Astrocyte of the cerebellum (primary cell): ENCODE results near the gene PGAP3.

Source experiments
- DNase-seq: peaks from one replicate; pipeline ENCODE4 v3.0.0-alpha.2; 2011; ENCODE audit warnings: low read depth
- H3K4me3 ChIP-seq: 2 replicates; pipeline ENCODE4 v1.5.1; 2011; ENCODE audit warnings: mild to moderate bottlenecking, low read depth, low read length, moderate library complexity
- in situ Hi-C: cut with HindIII; loops from 2 replicates; pipeline ENCODE4 v1.10.0; 2017; ENCODE audit warnings: low sequenced_read_pairs
- TF ChIP-seq, protein P1 (sequence below): IDR thresholded peaks from 2 replicates; pipeline ENCODE4 v1.5.1; 2012; ENCODE audit warnings: low read length, low read depth, moderate library complexity, mild to moderate bottlenecking; ENCODE audit errors: missing control alignments

The PGAP3 gene

DNA sequence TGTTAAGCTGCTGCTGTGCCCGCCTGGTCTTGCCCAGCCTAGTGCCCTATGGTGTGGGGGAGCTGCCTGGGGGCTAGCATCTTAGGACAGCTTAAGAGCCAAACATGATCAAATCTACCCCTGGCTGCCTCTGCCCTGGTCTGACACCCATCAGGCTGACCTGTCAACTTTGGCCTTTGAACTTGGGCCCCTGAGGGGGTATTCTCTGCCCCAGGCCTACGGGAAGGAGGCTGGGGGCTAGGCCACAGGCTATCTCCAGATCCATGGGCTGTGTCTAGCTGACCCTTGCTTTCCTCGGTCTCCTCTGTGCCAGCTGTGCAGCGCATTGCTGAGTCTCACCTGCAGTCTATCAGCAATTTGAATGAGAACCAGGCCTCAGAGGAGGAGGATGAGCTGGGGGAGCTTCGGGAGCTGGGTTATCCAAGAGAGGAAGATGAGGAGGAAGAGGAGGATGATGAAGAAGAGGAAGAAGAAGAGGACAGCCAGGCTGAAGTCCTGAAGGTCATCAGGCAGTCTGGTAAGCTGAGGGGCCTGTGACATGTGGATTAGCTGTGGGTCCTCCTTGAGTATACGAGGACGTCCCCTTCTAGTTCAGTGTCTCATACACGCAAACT, 54.2 kb downstream of the PGAP3 start:
- in situ Hi-C loops: no loop called here
- no peak for DNase-seq
- TF ChIP-seq, protein P1, sequence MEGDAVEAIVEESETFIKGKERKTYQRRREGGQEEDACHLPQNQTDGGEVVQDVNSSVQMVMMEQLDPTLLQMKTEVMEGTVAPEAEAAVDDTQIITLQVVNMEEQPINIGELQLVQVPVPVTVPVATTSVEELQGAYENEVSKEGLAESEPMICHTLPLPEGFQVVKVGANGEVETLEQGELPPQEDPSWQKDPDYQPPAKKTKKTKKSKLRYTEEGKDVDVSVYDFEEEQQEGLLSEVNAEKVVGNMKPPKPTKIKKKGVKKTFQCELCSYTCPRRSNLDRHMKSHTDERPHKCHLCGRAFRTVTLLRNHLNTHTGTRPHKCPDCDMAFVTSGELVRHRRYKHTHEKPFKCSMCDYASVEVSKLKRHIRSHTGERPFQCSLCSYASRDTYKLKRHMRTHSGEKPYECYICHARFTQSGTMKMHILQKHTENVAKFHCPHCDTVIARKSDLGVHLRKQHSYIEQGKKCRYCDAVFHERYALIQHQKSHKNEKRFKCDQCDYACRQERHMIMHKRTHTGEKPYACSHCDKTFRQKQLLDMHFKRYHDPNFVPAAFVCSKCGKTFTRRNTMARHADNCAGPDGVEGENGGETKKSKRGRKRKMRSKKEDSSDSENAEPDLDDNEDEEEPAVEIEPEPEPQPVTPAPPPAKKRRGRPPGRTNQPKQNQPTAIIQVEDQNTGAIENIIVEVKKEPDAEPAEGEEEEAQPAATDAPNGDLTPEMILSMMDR: no peak
- H3K4me3 ChIP-seq: no peak overlapping the region

DNA sequence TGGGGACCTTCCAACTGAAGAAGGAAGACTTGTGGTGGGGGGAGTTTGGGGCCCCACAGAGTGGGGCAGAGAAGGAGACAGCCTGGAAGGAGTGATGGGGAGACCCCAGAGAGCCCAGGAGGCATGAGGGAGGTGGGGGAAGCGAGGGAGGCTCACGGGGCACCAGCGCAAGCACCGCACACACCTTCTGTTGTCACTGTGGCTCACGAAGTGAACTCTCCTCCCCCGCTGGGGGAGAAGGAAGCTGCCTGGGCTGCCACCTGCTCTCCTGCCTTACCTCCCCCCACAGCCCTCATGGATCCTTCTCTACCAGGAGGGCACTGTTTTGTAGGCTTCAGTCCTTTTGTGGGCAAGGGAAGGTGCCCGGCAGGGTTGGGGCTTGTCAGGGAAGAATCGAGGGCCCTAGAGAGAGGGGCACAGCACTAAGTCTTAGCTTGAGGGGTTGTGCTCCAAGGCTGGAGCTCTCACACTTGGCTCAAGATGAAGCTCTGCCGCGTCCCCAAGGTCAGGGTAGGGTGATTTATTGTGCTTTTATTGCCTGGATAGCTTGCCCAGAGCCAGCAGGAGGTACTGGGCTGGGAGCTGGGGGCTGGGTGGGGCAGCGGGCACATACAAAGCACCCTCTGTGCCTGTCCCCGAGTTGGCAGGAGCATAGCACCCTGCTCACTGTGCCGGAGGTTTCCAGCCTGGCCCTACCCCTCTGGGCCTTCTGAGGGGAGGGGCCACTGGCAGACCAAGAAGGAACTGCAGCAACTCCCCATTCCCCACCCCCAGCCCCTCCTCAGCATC, 55.5 kb downstream of the PGAP3 start:
- no peak overlapping the region for H3K4me3 ChIP-seq
- in situ Hi-C loops: no loop called here
- no peak for DNase-seq
- TF ChIP-seq, protein P1: no peak

DNA sequence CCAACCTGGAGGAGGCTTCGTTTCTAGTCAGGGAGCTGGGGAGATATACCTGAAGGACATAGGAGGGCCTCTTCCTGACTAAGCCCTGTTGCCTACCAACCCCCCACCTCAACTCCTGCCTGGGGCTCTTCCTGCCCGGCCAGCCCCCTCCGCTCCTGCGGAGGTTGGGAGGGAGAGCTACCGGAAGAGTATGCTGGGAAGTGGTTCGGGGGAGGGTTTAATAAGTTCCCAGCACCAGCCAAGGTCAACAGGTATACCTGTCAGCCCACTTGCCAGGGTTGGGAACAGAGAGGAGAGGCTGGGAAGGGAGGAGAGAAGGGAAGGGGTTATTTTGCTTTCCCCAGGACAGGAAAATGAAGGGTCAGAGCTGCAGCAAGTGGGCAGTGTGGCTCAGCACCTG, 56.5 kb downstream of the PGAP3 start:
- no peak overlapping the region for H3K4me3 ChIP-seq
- TF ChIP-seq, protein P1: no peak
- in situ Hi-C loops: no loop called here
- DNase-seq: no peak

DNA sequence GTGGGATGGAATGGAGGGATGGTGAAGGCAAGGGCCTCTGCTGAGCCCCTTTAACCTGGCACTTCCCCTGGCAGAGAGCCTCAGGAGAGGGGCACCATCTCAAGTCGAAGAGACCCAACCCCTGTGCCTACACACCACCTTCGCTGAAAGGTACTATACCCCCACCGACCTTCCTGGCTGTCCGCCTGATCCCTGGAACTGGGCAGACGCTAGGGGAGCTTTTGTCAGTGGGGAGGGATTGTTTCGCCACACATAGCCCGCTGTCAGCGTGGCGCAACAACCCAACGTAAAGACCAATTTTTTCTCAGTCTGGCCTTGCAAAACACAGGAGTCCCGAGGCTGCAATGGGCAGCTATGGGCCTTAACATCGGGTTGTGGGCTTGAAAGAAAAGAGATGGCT, 58.0 kb downstream of the PGAP3 start:
- in situ Hi-C loops: no loop called here
- DNase-seq: no peak
- TF ChIP-seq, protein P1: no peak
- H3K4me3 ChIP-seq: no peak overlapping the region

DNA sequence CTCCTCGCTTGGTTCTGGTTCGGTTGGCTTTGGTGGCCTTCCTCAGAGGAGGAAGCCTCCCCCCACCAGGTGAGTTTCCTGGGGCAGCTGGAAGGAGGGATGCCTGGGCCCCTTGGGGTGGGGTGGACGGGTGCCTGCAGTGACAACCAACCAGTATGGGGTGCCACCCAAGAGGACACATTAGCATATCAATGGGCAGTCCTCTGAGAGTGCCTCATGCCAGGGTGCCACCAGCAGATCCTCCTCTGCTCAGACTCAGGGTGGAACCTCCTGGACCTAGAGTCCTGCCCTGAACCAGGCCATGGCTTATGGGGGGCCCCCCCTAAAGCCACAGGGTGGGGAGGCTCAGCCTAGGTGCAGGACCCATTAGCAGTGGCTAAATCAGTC, 58.4 kb downstream of the PGAP3 start:
- TF ChIP-seq, protein P1: no peak
- in situ Hi-C loops: no loop called here
- no peak overlapping the region for H3K4me3 ChIP-seq
- no peak for DNase-seq

DNA sequence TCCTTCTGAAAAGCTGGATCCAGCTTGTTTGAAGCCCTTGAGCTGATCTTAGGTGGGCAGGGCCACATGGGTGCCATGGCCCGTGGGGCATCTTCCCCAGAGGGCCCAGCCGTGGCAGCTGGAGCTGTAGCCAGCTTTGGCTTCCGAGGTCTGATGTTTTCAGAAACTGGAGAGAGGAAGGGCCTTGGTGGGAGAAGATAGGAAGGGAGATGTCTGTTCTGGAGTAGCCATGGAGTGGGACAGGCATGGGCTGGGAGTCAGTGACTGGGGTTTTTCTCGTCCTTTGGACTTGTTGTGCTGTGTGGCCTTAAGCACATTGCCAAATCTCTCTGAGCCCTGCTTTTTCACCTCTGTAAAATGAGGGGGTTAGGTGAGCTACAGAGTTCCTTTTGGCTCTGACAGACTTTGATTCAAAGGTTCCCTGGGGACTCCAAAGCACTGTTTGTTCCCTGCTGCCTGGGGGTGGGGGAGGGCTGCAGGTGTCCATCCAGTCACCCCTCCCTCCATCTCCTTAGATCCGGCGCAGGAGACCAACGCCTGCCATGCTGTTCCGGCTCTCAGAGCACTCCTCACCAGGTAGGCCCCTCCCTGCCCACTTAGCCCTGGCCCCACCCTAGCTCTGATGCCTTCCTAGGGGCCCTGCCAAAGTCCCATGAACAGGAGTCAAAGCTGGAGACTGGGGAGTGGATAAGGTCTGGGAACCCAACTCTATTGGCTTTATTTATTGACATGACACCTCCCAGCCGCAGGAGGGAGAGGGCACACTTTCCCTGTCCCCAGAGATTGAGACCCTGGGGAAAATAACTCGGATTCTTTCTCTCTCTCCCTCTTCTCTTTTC, 59.0 kb downstream of the PGAP3 start:
- DNase-seq: no peak
- no peak overlapping the region for H3K4me3 ChIP-seq
- in situ Hi-C loops: no loop called here
- TF ChIP-seq, protein P1: no peak
